ENCODE results near the gene GSTP1. TPM values are rescaled to one million over a fixed set of nuclear protein-coding genes. Genes with fewer than 3 reads are reported as not detected.

GSTP1 gene
- total RNA-seq, 4 donors from 2014 or later, result 2,883 to 4,990 (median 3,239) TPM

DNA sequence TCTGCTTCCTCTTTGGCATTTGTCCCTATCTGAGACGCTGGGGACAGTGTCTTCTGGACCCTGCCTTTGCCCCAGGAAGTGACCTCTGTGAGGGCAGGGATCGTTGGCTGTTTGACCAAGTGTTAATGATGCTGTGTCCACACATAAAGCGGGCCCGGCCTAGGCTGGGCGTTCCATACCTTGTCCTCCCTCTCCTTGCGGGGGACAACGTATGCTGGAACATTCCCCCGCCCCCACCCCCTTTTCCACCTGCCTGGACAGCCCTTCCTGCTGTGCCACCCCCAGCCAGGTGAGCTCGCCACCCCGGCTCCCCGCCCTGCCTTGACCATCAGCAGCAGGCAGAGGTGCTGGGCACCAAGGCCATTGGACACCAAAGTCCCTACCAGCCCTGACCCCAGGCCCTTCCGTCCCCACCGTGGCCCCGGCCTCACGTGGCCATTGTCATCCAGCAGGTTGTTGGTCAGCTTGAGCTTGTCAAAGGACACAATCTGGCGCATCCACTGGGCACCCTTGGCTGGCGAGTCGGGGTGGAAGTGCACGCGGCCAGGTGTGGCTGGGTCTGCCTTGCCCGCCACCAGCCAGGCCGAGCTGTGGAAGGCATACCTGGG is 50.2 kb downstream of the GSTP1 start:
- 83 to 93% methylated on average over 3 to 4 of the region's 22 CpGs for WGBS, 2 donors
- TF ChIP-seq POLR2A (IDR thresholded peaks at IDR 0.05), result no peak
- TF ChIP-seq, protein P1, sequence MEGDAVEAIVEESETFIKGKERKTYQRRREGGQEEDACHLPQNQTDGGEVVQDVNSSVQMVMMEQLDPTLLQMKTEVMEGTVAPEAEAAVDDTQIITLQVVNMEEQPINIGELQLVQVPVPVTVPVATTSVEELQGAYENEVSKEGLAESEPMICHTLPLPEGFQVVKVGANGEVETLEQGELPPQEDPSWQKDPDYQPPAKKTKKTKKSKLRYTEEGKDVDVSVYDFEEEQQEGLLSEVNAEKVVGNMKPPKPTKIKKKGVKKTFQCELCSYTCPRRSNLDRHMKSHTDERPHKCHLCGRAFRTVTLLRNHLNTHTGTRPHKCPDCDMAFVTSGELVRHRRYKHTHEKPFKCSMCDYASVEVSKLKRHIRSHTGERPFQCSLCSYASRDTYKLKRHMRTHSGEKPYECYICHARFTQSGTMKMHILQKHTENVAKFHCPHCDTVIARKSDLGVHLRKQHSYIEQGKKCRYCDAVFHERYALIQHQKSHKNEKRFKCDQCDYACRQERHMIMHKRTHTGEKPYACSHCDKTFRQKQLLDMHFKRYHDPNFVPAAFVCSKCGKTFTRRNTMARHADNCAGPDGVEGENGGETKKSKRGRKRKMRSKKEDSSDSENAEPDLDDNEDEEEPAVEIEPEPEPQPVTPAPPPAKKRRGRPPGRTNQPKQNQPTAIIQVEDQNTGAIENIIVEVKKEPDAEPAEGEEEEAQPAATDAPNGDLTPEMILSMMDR (IDR thresholded peaks at IDR 0.05), result no peak
- H3K4me3 ChIP-seq, result no peak overlapping the region
- H3K27me3 ChIP-seq, result peaks cover 0 to 14% (median 0%) of the 10 kb centered on the region in 4 donors
- H3K9me3 ChIP-seq, result no peaks in the 10 kb centered on the region
- H3K4me1 ChIP-seq, result peaks cover 9 to 25% (median 12%) of the 10 kb centered on the region in 3 donors
- no peaks in the 10 kb centered on the region for H3K36me3 ChIP-seq
- intact Hi-C loops (cut with DNase I), result no loop called here
- no peak for DNase-seq
- H3K27ac ChIP-seq, result no peak overlapping the region

DNA sequence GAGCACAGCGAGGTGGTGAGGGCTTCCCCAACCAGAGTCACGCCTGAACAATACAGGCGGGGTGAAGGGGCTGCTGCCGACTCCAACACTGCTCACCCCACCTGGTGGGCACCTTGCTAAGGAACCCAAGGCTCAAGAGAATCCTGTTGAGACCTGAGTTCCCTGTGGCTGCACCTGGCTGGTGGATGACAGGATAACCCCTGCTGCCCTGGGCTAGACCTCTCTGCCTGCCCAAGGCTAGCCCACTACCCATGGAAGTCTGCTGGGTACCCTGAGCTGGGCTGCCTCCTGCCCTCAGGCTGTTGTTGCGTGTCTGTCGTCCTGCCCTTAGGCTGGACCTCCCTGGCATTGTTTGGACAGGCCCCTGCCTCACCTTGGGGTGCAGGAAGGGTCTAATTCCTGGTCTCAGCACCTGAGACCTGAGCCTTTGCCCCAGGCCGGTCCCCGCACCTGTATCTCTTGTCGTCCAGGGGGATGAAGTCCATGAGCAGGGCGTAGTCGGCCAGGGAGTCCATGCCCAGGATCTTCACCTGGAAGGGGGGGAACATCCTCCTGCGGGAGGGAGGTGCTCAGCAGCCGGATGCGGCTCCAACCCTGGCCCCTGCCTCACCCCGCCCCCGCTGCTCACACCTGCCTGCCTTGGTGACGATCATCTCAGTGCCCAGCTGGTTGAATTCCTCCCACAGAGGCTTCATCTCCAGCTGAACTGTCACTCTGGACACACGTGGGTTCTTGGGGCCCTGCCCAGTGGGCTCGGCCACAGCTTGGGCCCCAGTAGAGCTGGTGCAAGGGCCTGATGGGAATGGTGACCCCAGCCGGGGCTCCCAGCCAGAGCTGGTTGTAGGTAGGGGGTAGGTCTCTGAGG is 51.0 kb downstream of the GSTP1 start:
- no peak for DNase-seq

DNA sequence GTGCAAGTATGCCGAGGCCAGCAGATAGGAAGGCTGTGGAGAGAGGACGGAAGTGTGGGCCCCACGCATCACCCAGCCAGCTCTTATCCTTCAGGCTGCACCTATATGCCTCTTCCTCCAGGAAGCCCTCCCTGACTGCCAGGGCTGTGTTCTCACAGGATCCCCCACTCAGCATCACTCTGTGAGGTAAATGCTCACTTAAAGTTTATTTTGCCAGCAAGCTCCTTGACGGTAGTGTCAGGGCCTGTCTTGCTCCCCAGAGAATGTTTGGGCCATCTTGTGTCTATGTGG is 51.6 kb downstream of the GSTP1 start:
- Histone ChIP-seq H3K4me1 (peaks cover 6 to 21% (median 9%) of the 10 kb centered on the region in 3 donors), H3K36me3 (no peaks in the 10 kb centered on the region), H3K27me3 (peaks cover 0 to 27% (median 0%) of the 10 kb centered on the region in 4 donors), H3K27ac (no peak overlapping the region), H3K4me3 (no peak overlapping the region), H3K9me3 (no peaks in the 10 kb centered on the region)
- WGBS, 2 donors, result 60 to 82% methylated on average over 3 to 4 of the region's 4 CpGs
- intact Hi-C loops (cut with DNase I), result no loop called here
- DNase-seq, result no peak
- TF ChIP-seq, protein P1 (IDR thresholded peaks at IDR 0.05), result no peak
- TF ChIP-seq POLR2A (IDR thresholded peaks at IDR 0.05), result no peak

More for the DNA sequence above, 51.0 kb downstream of the GSTP1 start:
- Histone ChIP-seq H3K4me1 (peaks cover 6 to 17% (median 9%) of the 10 kb centered on the region in 3 donors), H3K27me3 (peaks cover 0 to 21% (median 0%) of the 10 kb centered on the region in 4 donors), H3K27ac (no peak overlapping the region), H3K9me3 (no peaks in the 10 kb centered on the region), H3K36me3 (no peaks in the 10 kb centered on the region), H3K4me3 (no peak overlapping the region)
- 79% methylated on average over 9 of the region's 20 CpGs; no CpG with 5 or more reads in 1 of the 2 donors for WGBS, 2 donors
- intact Hi-C loops (cut with DNase I), result no loop called here
- TF ChIP-seq POLR2A (IDR thresholded peaks at IDR 0.05), result no peak
- TF ChIP-seq, protein P1 (IDR thresholded peaks at IDR 0.05), result no peak

Small RNA genes lying within 50 kb of the gene (small RNA-seq; reads per million reads assigned to genes)
- gene AP003385.3, result 0 reads per million in 4 donors

Other genes with a start within 250 kb of the GSTP1 start
- gene POLD4, start 230.3 kb upstream of the GSTP1 start, total RNA-seq, result 100 to 1,000 TPM in 1 of 4 donors, 10 to 100 TPM in 3; 62.6 to 113 (median 74.7) TPM
- 1 to 10 TPM; 2.3 to 6.8 (median 2.7) TPM for gene CLCF1, start 210.2 kb upstream of the GSTP1 start, total RNA-seq
- 10 to 100 TPM; 10.6 to 18.3 (median 12.7) TPM for gene RAD9A, start 191.8 kb upstream of the GSTP1 start, total RNA-seq
- gene PPP1CA, start 182.0 kb upstream of the GSTP1 start, total RNA-seq, result 100 to 1,000 TPM; 146 to 202 (median 185) TPM
- gene TBC1D10C, start 179.7 kb upstream of the GSTP1 start, total RNA-seq, result 1 to 10 TPM; 1.7 to 7.2 (median 3.5) TPM
- under 1 TPM; 0.09 to 0.76 (median 0.25) TPM for gene CARNS1, start 168.1 kb upstream of the GSTP1 start, total RNA-seq
- 100 to 1,000 TPM in 3 of 4 donors, 10 to 100 TPM in 1; 67.5 to 121 (median 113) TPM for gene RPS6KB2, start 155.3 kb upstream of the GSTP1 start, total RNA-seq
- gene PTPRCAP, start 146.1 kb upstream of the GSTP1 start, total RNA-seq, result 10 to 100 TPM in 1 of 4 donors, 1 to 10 TPM in 3; 5.9 to 14.1 (median 6.8) TPM
- gene CORO1B, start 140.3 kb upstream of the GSTP1 start, total RNA-seq, result 100 to 1,000 TPM in 1 of 4 donors, 10 to 100 TPM in 3; 52.2 to 122 (median 57.6) TPM
- gene GPR152, start 131.1 kb upstream of the GSTP1 start, total RNA-seq, result not detected
- gene CABP4, start 128.5 kb upstream of the GSTP1 start, total RNA-seq, result under 1 TPM in 1 of 4 donors, not detected in 3; 0.38 TPM
- gene TMEM134, start 114.6 kb upstream of the GSTP1 start, total RNA-seq, result 100 to 1,000 TPM; 109 to 205 (median 145) TPM
- 10 to 100 TPM; 16.8 to 63.3 (median 28.3) TPM for gene AIP, start 100.8 kb upstream of the GSTP1 start, total RNA-seq
- 10 to 100 TPM; 24.5 to 35.9 (median 28.7) TPM for gene PITPNM1, start 78.4 kb upstream of the GSTP1 start, total RNA-seq
- gene CDK2AP2, start 75.7 kb upstream of the GSTP1 start, total RNA-seq, result 10 to 100 TPM; 32.0 to 55.2 (median 38.1) TPM
- gene CABP2, start 60.4 kb upstream of the GSTP1 start, total RNA-seq, result not detected
- 100 to 1,000 TPM; 206 to 260 (median 254) TPM for gene NDUFV1, start 23.1 kb downstream of the GSTP1 start, total RNA-seq
- 10 to 100 TPM; 37.5 to 68.0 (median 47.0) TPM for gene NUDT8, start 46.1 kb downstream of the GSTP1 start, total RNA-seq
- gene TBX10, start 56.0 kb downstream of the GSTP1 start, total RNA-seq, result not detected
- under 1 TPM in 1 of 4 donors, not detected in 3; 0.44 TPM for gene ACY3, start 66.9 kb downstream of the GSTP1 start, total RNA-seq
- 100 to 1,000 TPM in 3 of 4 donors, 10 to 100 TPM in 1; 62.6 to 181 (median 120) TPM for gene ALDH3B2, start 90.8 kb downstream of the GSTP1 start, total RNA-seq